Testis (tissue), 3 donors: ENCODE measurements around the gene FCHO2. TPM values are rescaled to one million over a fixed set of nuclear protein-coding genes. Genes with fewer than 3 reads are reported as not detected.

Experiments
- DNase-seq: peaks from one replicate; pipeline ENCODE4 v3.0.0-alpha.2; 2019
- H3K27ac ChIP-seq, 2 donors: fragments of 200-600 bp; sonication (generic); one replicate each; pipeline ENCODE4 v1.5.1; 2019
- H3K27me3 ChIP-seq: fragments of 200-600 bp; sonication (generic); one replicate; pipeline ENCODE4 v1.5.1; 2019
- H3K36me3 ChIP-seq: fragments of 200-600 bp; sonication (generic); one replicate; pipeline ENCODE4 v1.5.1; 2017; ENCODE audit warnings: low read depth; ENCODE audit errors: missing control alignments
- H3K4me1 ChIP-seq: fragments of 200-600 bp; sonication (generic); one replicate; pipeline ENCODE4 v1.5.1; 2019
- H3K4me3 ChIP-seq, 2 donors: fragments of 200-600 bp; sonication (generic); one replicate each; pipeline ENCODE4 v1.5.1; 2017 to 2019
- H3K9me3 ChIP-seq: fragments of 200-600 bp; sonication (generic); one replicate; pipeline ENCODE4 v1.5.1; 2017
- POLR2A ChIP-seq: fragments of 450-650 bp; IDR thresholded peaks from one replicate; pipeline ENCODE4 v1.6.1; 2017; ENCODE audit warnings: antibody characterized with exemption, mild to moderate bottlenecking, moderate library complexity
- WGBS, 2 donors: methylation state at CpG; one replicate each; pipeline ENCODE4 v1.1.5; 2018; 5-methylcytosine and 5-hydroxymethylcytosine counted together
- intact Hi-C: fragments of 100-400 bp; cut with DNase I; formaldehyde crosslinking; loops from one replicate; pipeline ENCODE4 v1.15.1; 2023; ENCODE audit warnings: low total_unique reads
- polyA plus RNA-seq: library from polyadenylated mRNA; stranded (reverse); fragments of 350-450 nt; fragmentation: Illumina TruSeq; extraction: RNeasy Lipid Tissue Mini Kit (QIAGEN cat#74804); gene quantifications from one replicate; pipeline ENCODE4 v1.2.3, GENCODE V29; 2014; ENCODE audit warnings: low read depth, low replicate concordance; ENCODE audit not compliant: insufficient read depth
- total RNA-seq, 2 donors: library from RNA; depleted of rRNA; stranded (reverse); fragments of >200 nt; gene quantifications; one replicate each; pipeline ENCODE4 v1.2.3, GENCODE V29; 2016
- TF ChIP-seq, protein P1 (sequence below), 3 experiments: fragments of 450-650 bp in 2 of 3; fragments of 200-600 bp in 1 of 3; sonication (generic) in 1 of 3; IDR thresholded peaks; one replicate each; pipeline ENCODE4 v1.5.1; 2016 to 2019; ENCODE audit warnings: antibody characterized with exemption in 3 of 3, mild to moderate bottlenecking in 2 of 3, moderate library complexity in 1 of 3

FCHO2 gene
- total and polyA plus RNA-seq, 3 donors from 2014 or later: 8.7 to 20.6 (median 18.7) TPM

DNA sequence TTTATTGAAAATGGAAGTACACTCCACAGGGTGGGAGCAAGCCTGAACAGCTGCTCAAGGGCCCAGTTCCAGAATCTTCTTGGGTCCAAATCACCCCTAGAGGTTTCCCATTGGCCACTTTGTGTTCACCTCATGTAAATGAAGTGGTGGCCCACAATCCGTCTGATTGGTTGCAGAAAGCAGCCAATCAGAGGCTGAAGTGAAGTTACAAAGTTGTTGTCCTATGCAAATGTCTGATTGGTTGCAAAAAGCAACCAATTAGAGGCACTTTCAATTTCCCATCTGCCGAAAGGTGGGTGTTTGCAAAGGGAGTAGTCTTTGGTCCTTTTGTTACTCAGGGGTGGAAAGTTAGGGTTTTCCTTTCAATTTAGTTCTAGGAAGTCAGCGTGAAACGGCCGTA, 173.3 kb downstream of the FCHO2 start:
- 54 to 68% methylated on average over 5 of the region's 5 CpGs for WGBS, 2 donors
- no peak for TF ChIP-seq POLR2A
- TF ChIP-seq, protein P1, sequence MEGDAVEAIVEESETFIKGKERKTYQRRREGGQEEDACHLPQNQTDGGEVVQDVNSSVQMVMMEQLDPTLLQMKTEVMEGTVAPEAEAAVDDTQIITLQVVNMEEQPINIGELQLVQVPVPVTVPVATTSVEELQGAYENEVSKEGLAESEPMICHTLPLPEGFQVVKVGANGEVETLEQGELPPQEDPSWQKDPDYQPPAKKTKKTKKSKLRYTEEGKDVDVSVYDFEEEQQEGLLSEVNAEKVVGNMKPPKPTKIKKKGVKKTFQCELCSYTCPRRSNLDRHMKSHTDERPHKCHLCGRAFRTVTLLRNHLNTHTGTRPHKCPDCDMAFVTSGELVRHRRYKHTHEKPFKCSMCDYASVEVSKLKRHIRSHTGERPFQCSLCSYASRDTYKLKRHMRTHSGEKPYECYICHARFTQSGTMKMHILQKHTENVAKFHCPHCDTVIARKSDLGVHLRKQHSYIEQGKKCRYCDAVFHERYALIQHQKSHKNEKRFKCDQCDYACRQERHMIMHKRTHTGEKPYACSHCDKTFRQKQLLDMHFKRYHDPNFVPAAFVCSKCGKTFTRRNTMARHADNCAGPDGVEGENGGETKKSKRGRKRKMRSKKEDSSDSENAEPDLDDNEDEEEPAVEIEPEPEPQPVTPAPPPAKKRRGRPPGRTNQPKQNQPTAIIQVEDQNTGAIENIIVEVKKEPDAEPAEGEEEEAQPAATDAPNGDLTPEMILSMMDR (IDR thresholded peaks at IDR 0.05): no peak
- intact Hi-C loops: no loop called here
- Histone ChIP-seq H3K4me1 (no peaks in the 10 kb centered on the region), H3K36me3 (no peaks in the 10 kb centered on the region), H3K4me3 (no peak overlapping the region), H3K27me3 (no peaks in the 10 kb centered on the region), H3K27ac (no peak overlapping the region), H3K9me3 (no peaks in the 10 kb centered on the region)
- DNase-seq: peak; percentile 45

DNA sequence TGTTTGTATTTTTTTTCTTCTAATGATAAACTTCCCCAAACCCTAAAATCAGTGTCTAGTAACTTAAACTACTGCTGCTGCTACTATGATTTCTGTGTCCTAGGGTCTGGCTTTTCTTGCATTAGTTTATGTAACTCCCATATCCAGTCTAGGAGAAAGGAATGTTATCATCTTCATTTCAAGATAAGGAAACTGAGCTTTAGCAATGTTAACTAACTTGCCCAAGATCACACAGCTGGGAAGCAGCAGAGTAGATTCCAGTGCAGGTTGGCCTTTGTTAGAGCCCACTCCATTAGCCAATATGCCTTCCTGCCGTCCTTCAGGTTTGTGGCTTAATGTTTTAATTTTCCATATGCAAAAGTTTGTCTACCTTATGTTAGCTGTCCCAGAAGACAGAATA, 175.0 kb downstream of the FCHO2 start:
- intact Hi-C loops: no loop called here
- WGBS, 2 donors: 59 to 82% methylated on average over 1 of the region's 1 CpG
- Histone ChIP-seq H3K9me3 (no peaks in the 10 kb centered on the region), H3K4me3 (no peak overlapping the region), H3K27me3 (no peaks in the 10 kb centered on the region), H3K27ac (no peak overlapping the region), H3K36me3 (no peaks in the 10 kb centered on the region), H3K4me1 (no peaks in the 10 kb centered on the region)
- TF ChIP-seq, protein P1 (IDR thresholded peaks at IDR 0.05): no peak
- TF ChIP-seq POLR2A: no peak
- no peak for DNase-seq

DNA sequence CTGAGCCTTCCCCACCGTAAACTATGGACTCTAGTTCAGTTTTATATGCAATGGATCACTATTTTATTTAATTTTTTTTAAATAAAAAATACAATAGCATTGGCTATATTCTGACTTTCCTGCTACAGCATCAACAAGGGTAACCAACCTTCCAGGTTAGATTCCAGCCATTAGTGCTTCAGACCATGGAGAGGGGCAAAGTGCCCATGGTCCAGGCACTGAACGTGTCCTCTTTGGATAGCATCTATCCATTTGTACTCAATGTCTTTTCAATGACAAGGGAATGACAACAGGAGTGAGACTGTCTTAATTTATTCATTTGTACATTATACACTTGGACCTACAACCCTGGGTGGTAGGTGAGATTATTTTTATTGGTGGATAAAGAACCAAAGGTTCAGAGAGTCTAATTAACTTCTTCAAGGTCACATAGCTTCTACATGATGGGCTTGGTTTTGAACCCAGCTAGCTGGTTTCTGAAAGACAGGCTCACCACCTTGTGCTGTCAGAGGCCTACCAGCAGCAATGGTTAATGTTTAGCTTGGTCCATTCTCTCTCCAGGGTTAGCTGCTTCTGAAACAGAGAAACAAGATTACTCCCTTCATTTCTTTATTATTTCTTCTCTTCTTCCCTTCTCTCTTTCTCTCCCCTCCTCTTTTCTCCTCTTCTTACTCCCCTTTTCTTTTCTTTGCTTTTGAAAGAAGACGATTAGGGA, 176.0 kb downstream of the FCHO2 start:
- no peak for TF ChIP-seq POLR2A
- TF ChIP-seq, protein P1 (IDR thresholded peaks at IDR 0.05): no peak
- Histone ChIP-seq H3K27ac (no peak overlapping the region), H3K4me1 (no peaks in the 10 kb centered on the region), H3K4me3 (no peak overlapping the region), H3K9me3 (no peaks in the 10 kb centered on the region), H3K27me3 (no peaks in the 10 kb centered on the region), H3K36me3 (no peaks in the 10 kb centered on the region)
- intact Hi-C loops: no loop called here
- DNase-seq: no peak
- WGBS, 2 donors: 82 to 85% methylated on average over 3 of the region's 3 CpGs

DNA sequence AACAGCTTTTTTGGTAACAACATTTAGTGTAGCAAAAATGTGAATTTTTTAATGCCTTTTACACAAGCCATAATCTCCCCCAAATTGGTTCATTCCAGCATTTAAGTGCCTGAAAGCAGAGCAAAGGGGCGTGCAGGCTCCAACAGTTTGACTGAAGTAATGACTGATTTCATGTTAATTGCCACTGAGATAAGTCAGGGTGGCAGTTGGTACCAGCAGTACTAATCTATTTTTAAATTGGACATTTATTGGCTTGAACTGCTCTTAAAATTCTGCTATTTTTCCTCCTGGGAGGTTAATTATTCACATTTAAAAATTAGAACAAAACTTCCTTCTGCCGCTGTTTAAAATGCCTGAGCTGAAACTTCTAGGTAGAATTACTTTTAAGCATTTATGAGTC, 176.9 kb downstream of the FCHO2 start:
- Histone ChIP-seq H3K9me3 (no peaks in the 10 kb centered on the region), H3K36me3 (no peaks in the 10 kb centered on the region), H3K4me3 (no peak overlapping the region), H3K27me3 (no peaks in the 10 kb centered on the region), H3K27ac (no peak overlapping the region), H3K4me1 (no peaks in the 10 kb centered on the region)
- TF ChIP-seq, protein P1 (IDR thresholded peaks at IDR 0.05): no peak
- no peak for TF ChIP-seq POLR2A
- 92 to 95% methylated on average over 2 of the region's 2 CpGs for WGBS, 2 donors
- DNase-seq: no peak
- intact Hi-C loops: no loop called here

DNA sequence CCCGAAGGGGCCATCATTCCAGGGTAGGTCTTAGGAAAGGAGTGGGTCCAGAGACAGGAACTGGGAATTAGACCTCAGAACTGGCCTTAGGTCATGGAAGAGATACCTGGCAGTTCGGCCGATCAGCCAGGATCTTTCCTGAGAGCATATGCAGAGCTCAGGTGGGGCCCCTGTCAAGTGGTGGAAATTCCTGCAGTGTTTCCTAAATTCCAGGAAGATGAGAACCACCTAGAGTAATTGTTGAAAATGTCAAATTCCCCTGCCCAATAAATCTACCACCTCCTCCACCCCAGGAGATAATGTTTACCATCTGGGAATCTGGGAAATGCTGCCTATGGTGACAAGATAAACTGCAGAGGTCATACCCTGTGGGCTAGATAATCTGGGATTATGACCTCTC, 179.2 kb downstream of the FCHO2 start:
- TF ChIP-seq, protein P1 (IDR thresholded peaks at IDR 0.05): no peak
- no peak overlapping the region for H3K4me3 ChIP-seq
- DNase-seq: no peak
- no peaks in the 10 kb centered on the region for H3K4me1 ChIP-seq
- no peaks in the 10 kb centered on the region for H3K27me3 ChIP-seq
- no peak overlapping the region for H3K27ac ChIP-seq
- H3K36me3 ChIP-seq: no peaks in the 10 kb centered on the region
- no peaks in the 10 kb centered on the region for H3K9me3 ChIP-seq
- intact Hi-C loops: no loop called here
- 87% methylated on average over 3 of the region's 3 CpGs for WGBS, 2 donors
